ENCODE data around the gene ATP1A3.
"Not testable (repeated sequence)": the region's sequence is repeated elsewhere in the genome, so short reads cannot be mapped to it uniquely, and the experiment has no call there.

ATP1A3 gene

GRCh38 chr19:42010245-42011126 lies 16.5 kb upstream of the ATP1A3 start:
- DNase-seq (ENCODE audit: low read depth), result no peak

DNA sequence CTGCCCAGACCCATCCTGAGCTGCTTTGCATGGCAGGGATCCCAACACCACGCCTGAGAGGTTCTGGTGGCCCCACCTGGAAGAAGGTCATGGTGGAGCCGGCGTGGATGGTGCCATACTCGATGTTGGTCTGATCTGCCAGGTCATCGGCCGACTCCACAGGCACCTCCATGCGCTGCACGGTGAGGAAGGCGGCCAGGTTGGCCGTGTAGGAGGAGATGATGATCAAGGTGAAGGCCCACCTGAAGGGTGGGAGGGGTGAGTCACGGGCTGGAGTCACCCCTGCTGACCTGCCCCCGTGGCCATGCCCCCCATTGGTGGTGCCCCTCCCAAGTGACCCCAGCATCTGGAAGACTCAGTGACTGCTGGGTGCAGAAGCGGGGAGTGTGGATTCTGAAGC lies 12.5 kb upstream of the ATP1A3 start:
- DNase-seq (ENCODE audit: low read depth), result no peak

DNA sequence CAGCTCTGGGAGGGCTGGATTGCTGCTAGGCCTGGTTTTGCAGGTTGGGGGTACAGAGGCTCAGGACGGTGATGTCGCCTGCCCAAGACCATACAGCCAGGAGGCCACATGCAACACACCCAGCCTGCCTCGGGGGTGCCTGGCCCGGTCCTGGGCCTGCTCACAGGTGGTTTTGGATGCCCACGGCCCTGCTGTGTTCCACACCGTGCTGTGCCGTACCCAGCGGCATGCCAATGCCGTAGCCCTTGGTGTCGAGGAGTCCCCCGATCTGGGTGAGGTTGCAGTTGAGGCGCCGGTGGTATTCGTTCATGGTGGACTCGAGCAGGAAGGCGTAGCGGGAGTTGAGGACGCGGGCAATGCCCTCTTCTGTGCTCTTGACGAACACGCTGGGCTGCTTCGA lies 11.5 kb upstream of the ATP1A3 start:
- DNase-seq (ENCODE audit: low read depth), result no peak

DNA sequence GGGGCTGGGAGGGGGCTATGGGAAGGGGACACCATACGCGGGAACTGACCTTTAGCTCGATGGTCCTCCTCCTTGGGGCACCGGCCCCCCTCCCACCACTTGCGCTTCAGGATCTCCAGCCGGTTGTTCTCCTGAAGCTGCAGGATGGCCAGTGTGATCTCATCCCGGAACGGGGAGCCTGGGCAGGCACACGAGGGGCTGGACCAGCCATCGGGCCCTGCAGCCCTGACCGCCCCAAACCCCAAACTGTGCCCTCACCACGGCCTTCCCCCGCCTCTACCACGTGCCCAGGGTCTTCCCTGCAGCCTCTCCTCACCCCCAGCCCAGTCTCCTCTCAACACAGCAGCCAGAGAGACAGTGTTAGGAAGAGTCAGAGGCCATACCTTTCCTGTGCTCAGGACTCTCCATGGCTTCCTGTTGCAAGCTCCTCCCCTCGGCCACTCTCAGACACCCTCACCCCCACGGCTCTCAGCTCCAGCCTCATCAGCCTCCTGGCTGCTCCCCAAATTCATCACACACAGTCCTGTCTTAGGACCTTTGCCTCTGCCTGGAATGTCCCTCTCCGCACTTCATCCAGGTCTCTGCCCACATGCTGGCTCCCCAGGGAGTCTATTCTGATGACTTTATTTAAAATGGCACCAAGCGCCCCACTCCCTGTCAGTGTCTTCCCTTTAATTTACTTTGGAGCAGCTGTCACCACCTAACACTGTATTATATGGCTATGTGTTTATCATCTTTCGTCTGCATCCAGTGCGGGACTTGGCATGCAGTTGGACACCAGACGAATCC lies 9.7 kb upstream of the ATP1A3 start:
- no peak for DNase-seq (ENCODE audit: low read depth)

DNA sequence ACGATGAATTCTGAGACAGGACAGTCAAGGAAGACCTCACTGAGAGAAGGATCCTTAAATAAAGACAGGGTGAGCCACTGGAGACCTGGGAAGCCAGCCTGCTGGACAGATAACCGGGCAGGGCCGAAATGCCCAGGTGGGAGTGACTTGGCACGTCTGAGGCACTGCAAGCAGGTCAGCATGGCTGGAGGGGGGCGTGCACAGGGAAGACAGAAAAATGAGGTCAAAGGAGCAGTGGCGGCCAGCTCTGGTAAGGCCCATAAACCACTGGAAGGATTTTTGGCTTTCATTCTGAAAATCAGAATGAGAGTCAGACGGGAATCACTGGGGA lies 5.8 kb upstream of the ATP1A3 start:
- no peak for DNase-seq (ENCODE audit: low read depth)

- no peak for DNase-seq (ENCODE audit: low read depth)
Observed at GRCh38 chr19:41999071-41999877, 5.2 kb upstream of the ATP1A3 start.

DNA sequence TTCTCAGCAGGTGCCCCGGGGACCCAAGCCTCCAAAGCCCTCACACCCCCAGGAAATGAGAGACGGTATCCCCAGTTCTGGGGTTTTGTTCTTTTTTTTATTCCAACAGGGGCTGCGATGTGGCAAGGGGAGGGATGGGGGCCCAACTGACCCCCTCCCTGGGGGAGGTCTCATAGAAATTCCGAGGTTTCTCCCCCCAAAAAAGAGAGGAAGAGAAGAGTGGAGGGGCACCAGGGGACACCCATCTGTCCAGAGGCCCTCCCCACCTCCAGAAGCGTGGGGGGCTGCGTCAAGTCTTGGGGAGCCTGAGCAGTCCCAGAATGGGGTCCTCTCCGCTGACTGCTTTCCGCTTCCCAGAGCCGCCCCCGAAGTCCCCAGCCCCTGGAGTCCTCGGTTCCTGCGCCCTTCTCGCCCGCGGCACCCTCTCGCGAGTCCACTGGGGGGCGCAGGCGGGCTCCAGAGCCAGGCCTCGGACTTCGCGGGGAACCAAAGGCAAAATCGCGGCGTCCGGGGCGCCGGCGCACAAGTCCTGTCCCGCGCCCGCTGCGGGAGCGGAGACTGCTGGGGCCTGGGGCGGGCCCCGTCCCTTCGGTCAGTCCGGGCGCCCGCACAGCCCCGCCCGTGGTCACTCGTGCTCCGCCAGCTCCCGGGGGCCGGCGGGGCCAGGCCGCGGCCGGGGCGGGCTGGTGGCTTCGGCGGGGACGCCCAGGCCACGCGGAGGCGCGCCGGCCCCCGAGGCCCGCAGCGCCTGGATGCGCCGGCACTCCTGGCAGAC lies 4.4 kb upstream of the ATP1A3 start:
- no peak for DNase-seq (ENCODE audit: low read depth)

- no peak for DNase-seq (ENCODE audit: low read depth)
Observed at GRCh38 chr19:41997851-41998229, 3.8 kb upstream of the ATP1A3 start.

GRCh38 chr19:41997121-41997850 lies 3.3 kb upstream of the ATP1A3 start:
- no peak for DNase-seq (ENCODE audit: low read depth)

GRCh38 chr19:41995959-41996797 lies 2.1 kb upstream of the ATP1A3 start:
- no peak for DNase-seq (ENCODE audit: low read depth)

DNA sequence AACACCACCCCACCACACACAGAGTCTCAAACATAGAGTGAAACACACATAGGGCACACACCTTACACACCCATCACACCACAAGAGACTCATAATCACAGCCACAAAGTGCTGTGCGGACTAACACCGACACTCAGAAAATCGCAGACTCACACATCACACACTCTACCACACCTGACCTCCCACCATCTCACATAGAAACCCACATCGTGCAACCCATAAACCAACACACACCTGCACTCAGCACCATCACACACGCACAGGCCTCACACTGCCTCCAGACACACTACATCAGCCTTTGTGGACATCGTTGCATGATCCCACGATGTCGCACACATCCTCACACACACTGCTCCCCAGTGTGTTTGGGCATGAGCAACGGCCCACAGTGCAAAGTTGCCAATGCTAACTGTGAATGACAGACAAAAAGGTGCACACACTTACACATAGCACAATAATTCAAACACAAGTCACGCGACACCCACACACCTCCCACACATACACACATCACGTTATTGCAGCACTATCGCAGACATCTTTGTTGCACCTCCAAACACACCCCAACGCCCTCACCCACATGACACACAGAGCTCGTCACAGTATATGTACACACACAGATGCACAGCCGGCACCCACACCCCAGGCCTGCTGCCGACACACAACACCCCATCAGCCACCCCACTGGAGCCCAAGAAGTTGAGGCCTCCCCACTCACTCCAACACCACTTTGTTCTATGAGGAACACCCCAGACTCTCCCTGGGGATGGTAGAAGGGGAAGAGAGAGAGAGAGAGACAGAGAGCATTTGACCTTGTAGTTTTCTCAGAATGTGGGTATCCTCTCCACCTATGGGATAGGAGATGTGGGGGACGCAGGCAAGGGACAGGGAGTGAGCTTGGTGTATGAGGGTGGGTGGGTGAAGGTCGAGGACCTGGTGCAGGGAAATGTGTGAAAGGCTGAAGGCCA lies 1.2 kb upstream of the ATP1A3 start:
- no peak for DNase-seq (ENCODE audit: low read depth)

- no peak for DNase-seq (ENCODE audit: low read depth)
Observed at GRCh38 chr19:41994521-41994971, 516 bp upstream of the ATP1A3 start.

DNA sequence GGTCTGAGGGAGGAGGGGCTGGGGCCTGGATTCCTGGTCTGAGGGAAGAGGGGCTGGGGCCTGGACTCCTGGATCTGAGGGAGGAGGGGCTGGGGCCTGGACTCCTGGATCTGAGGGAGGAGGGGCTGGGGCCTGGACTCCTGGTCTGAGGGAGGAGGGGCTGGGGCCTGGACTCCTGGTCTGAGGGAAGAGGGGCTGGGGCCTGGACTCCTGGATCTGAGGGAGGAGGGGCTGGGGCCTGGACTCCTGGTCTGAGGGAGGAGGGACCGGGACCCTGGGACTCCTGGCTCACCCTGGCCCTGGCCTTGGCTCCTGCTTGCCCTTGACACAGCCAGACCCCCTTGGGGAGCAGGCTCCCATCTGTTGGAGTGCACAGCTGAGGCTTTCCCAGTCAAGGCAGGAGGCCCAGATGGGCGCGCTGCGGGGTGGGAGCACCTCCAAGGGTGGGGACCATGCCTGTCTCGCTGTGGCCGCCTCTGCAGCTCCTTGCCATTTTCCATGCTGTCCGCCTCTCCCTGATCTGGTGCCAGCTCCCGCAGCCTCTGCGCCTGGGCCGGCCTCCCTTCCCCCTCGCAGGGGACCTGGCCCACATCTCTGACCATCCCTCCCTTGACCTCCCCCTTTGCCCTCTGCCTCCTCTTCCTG lies 2.0 kb downstream of the ATP1A3 start:
- DNase-seq (ENCODE audit: low read depth), result not testable (repeated sequence)

DNA sequence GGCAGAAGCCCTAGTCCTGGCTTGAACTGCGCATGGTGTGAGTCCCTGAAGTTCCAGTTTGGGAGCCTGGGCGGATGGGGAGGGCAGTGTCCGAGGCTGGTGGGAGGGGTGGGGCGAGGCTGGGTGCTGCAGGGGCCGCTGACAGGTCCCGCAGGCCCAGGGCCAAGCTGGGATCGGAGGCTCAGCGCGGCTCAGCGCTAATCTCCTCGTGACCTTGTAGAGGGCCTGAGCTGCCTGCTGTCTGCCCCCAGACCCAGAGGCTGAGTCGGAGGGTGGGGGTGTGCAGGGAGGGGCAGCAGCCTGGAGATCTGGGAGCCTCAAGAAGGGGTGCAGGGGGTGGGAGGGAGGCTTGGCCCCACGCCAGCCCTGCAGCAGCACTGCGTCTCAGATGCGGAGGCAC lies 3.0 kb downstream of the ATP1A3 start:
- no peak for DNase-seq (ENCODE audit: low read depth)

DNA sequence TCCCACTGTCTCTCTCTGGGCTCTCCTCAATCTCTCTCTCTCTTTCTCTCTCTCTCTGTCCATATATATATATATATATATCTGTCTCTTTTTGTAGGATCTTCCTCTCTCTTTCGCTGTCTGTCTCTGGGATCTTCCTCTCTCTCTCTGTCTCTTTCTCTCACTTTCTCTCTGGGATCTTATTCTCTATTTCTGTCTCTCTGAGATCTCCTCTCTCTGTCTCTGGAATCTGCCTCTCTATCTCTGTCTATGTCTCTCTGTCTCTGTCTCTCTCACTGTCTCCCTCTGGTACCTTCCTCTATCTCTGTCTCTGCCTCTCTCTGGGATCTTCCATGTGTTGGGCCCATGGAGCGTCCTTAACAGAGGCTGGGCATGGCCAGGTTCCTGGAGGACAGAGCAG lies 3.4 kb downstream of the ATP1A3 start:
- no peak for DNase-seq (ENCODE audit: low read depth)

DNA sequence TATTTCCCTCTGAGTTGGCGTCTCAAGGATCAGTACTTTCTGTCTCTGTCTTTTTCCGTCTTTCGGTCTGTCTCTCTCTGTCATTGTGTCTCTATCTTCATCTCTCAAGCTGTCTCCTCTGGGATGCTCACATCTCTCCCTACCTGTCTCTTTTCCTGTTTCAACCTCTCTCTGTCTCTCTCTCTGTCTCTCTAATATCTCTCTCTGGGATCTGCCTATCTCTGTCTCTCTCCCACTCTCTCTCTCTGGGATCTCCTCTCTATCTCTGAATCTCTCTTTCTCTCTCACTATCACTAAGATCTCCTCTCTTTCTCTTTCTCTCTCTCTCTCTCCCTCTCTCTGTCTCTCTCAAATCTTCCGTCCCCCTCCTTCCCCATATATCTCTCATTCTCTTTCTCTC lies 4.0 kb downstream of the ATP1A3 start:
- no peak for DNase-seq (ENCODE audit: low read depth)

DNA sequence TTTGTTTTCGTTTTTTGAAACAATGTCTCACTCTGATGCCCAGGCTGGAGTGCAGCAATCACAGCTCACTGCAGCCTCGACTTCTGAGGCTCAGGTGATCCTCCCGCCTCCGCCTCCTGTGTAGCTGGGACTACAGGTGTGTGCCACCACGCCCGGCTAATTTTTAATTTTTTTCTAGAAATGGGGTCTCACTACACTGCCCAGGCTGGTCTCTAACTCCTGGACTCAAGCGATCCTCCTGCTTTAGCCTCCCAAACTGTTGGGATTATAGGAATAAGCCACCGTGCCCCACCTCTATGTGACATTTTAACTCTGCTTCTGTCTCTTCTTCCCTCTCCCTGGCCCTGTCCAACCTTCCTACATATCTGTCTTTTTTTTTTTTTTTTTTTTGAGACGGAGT lies 5.1 kb downstream of the ATP1A3 start:
- no peak for DNase-seq (ENCODE audit: low read depth)

- no peak for DNase-seq (ENCODE audit: low read depth)
Observed at GRCh38 chr19:41987141-41987860, 6.7 kb downstream of the ATP1A3 start.
